Hematopoietic multipotent progenitor cell treated with erythropoietin and hydrocortisone succinate and interleukin-3 and kit ligand, for 4 days (in vitro differentiated cells): Measurements from ENCODE around the gene RXRB.

ENCODE experiments used
- DNase-seq: peaks from one replicate; pipeline ENCODE4 v3.0.0-alpha.2; 2015

The RXRB gene

DNA sequence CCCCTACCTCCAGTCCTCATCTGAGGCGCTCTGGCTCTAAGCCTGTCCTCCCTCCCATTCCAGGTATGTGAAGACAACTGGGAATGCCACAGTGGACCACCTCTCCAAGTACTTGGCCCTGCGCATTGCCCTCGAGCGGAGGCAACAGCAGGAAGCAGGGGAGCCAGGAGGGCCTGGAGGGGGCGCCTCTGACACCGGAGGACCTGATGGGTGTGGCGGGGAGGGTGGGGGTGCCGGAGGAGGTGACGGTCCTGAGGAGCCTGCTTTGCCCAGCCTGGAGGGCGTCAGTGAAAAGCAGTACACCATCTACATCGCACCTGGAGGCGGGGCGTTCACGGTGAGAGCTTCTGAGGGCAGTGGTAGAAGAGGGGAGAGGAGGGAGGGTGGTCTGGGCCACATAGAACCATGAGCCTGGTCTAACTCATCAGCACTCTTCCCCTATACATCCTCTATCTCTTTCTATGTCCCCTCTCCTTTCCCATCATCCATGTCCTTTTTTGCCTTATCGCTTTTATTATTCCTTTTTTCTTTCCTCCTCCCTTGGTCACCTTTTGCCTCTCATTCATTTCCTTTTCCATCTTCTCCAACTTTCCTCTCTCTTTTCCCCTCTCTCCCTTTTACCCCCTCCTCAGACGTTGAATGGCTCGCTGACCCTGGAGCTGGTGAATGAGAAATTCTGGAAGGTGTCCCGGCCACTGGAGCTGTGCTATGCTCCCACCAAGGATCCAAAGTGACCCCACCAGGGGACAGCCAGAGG lies 11.4 kb upstream of the RXRB start:
- DNase-seq = no peak

DNA sequence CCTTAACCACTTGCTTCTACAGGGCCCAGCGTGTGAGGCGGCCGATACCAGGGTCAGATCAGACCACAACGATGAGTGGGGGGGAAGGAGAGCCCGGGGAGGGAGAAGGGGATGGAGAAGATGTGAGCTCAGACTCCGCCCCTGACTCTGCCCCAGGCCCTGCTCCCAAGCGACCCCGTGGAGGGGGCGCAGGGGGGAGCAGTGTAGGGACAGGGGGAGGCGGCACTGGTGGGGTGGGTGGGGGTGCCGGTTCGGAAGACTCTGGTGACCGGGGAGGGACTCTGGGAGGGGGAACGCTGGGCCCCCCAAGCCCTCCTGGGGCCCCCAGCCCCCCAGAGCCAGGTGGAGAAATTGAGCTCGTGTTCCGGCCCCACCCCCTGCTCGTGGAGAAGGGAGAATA lies 10.7 kb upstream of the RXRB start:
- no peak for DNase-seq

DNA sequence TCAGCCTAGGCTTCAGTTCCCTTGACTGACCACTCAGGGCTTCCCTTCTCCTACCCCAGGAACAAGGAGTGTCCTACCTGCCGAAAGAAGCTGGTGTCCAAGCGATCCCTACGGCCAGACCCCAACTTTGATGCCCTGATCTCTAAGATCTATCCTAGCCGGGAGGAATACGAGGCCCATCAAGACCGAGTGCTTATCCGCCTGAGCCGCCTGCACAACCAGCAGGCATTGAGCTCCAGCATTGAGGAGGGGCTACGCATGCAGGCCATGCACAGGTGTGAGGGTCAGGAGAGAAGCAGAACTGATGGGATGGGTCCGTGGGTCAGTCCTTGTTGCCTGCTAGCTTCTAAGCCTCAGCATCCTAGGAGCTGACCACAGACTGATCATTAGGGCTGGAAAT lies 9.4 kb upstream of the RXRB start:
- DNase-seq = no peak

DNA sequence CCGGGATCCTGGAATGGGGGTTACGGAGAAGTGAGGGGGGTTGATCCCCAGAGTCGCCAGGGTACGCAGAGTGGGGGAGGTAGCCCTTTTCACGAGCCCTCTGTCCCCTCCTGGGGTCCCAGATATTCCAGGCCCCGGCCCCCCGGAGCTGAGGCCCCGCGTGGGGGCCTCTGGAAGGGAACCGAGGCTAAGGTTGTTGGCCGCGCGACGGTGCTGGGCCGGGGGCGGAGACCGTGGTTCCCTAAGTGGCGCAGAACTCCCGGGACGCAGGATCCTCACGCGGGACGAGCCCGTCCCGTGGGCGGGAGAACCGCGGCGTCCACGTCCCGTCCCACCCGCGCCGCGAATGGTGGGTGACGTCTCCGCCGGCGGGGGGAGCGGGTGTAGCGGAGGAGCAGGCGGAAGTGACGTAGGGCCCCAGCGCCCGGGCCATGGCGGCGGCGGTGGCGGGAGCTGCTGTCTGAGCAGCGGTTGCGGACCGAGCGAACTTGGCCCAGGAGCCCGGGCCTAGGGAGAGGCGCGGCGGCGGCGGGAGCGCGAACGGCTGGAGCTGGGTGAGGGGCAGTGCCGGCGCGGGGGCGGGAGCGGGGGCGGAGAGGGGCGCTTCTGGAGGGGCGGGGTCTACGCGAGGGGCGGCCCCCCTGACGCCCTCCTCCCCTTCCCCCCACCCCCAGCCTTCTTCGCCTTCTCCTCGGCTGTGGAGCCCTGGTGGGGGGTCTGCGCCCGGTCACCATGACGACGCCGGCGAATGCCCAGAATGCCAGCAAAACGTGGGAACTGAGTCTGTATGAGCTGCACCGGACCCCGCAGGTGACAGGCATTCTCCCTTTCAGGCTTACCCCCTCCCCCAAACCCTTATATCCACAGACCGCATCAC lies 7.9 kb upstream of the RXRB start, which contains the start of gene RING1:
Gene RING1, plus strand, starts transcription at position 410 of the 877 bp plus-strand sequence. Its CDS starts 323 bp downstream, at position 733.
- DNase-seq = peak; percentile 92

DNA sequence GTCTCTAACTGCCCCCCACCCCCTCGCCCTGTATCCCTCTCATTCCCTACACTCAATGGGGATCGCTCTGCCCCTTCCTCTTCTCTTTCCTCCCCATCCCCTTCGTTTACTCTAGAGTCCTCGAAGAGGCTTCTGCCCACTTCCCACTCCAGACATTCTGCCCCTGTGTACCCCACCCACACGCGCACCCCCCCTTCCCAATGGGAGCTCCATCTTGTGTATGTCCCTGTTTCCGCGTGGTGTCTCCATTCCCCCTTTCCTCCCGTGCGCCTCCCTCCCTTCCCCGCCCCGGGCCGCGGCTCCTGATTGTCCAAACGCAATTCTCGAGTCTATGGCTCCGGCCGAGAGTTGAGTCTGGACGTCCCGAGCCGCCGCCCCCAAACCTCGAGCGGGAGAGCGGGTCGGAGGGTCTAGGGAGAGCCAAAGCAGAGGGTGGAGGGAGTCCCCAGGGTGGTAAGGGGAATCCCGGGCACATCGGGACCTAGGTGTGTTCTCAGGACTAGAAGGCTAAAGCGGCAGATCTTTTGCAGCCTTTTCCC lies 7.2 kb upstream of the RXRB start:
- DNase-seq = peak; percentile 60

DNA sequence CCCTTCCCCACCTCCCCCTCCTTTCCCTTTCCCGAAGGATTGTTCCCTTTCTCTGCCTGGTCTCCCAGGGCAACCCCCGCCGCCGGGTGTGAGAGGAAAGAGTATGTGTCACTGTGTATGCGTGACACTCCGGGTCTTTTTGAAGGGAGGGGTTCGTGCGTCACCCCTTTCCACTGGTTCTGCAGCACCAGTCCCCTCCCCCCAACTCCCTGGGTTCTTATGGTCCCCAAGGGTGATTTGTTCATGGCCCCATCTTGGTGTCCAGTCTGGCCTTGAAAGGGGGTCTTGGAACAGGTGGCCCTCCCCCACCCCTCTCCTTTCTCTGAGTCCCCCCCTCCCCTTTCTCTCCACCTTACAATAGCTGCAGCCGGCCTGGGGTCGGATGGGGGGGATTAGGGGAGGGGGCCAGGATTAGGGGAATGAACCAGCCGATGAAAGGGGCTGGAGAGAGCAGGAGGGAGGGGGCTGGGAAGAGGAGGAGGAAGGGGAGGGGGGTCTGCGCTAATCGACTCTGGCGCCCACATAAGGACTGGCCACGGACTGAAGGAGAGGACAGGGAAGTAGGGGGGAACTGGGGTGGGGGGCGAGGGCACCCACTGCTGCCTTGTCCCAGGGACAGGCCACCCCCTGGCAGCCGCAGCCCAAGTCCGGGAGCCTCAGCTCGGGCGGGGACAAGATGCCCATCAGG lies 6.5 kb upstream of the RXRB start:
- no peak for DNase-seq

DNA sequence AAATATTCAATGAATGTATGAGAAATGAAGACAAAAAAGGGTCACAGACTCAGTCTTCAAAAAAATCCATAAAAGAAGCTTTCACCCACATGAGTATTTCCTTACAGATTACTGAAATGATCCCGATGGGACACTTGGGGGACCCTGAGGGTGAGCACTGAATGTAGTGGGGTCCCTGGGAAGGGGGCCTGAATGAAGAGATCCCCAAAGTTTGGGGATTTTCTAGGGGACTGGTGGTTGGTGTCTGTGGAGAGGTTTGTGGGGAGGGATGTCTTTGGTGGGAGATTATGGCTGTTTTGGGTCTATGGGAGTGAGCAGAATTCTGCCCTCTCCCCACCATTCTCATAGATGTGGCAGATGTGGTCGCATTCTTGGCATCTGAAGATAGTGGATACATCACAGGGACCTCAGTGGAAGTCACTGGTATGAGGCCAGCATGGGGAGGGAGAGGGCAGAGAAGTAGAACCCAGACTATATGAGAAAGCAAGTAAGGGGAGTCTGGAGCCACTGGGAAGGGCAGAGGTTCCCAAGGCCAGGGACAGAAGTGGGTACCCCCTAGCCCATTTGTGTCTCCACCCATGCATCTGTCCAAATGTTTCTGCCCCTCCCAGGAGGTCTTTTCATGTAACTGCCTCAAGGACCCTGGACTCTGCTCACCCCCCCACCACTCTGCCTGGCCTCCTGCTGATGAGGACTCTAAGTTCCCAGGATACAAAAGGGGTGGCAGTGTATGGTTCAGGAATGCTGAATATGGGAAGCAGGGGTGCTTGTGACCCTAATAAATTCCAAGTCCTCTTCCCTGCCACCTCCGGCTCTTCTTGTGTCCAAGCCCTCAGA lies 5.8 kb upstream of the RXRB start:
- no peak for DNase-seq

DNA sequence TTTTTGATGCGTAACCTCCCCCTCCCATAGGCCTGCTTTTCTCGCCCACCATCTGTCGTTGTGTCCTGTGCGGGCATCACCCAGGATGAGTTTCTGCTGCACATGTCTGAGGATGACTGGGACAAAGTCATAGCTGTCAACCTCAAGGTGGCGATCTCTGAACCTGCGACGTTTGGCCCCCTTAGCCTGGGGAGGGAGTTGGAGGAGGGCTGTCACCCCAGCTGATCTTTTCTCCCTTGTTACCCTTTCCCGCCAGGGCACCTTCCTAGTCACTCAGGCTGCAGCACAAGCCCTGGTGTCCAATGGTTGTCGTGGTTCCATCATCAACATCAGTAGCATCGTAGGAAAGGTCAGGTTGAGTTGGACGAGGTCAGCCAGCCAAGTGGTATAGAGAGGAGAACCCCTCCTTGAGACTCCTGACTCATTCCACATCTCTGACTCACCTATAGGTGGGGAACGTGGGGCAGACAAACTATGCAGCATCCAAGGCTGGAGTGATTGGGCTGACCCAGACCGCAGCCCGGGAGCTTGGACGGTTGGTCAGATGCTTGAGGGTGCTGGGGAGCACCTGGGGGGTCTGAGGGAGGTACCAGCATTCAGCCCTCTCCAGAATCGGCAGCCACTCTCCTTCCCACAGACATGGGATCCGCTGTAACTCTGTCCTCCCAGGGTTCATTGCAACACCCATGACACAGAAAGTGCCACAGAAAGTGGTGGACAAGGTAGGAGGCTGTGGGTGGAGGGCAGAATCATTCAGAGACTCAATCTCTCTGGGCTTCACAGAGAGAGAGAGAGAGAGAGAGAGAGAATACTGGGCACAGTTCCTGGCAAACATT lies 4.9 kb upstream of the RXRB start:
- peak; percentile 46 for DNase-seq

DNA sequence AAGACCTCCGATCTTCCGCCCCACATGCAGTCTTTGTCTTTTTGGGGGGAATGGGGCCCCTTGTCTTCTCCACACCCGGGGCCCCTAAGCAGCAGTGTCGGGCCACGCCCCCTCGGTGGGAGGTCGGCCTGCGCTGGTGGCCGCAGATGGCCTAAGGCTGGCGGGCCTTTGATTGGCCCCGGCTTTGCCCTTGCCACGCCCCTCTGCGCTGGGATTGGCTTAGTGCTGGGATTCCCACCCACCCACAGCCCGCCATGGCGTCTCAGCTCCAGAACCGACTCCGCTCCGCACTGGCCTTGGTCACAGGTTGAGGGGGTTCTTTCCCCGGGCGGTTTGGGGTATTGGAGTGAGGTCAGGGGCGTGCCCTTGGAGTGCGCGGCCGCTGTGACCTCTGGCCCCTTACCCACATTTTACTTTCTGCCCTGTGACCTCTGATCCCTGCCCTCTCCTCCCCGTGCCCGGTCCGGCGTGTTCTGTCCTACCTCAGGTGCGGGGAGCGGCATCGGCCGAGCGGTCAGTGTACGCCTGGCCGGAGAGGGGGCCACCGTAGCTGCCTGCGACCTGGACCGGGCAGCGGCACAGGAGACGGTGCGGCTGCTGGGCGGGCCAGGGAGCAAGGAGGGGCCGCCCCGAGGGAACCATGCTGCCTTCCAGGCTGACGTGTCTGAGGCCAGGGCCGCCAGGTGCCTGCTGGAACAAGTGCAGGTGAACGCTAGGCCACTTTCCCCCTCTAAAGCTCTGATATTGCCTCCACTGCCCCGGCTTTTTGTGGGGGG lies 4.1 kb upstream of the RXRB start, which contains the start of gene HSD17B8:
Gene HSD17B8, plus strand, starts transcription at position 241 of the 776 bp plus-strand sequence. Its CDS starts 14 bp downstream, at position 255.
- DNase-seq = peak; percentile 98

DNA sequence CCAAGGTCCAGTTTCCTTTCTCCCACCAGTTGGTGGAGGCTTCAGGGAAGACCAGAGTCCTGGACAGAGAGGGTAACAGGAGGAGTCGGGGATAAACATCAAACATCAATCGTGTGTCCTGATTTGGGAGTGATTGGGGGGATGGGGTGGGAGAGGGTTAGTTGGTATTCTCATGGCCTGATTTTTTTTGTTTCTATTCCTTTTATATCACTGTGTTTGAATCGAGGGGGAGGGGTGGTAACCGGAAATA lies 3.6 kb upstream of the RXRB start:
- no peak for DNase-seq

DNA sequence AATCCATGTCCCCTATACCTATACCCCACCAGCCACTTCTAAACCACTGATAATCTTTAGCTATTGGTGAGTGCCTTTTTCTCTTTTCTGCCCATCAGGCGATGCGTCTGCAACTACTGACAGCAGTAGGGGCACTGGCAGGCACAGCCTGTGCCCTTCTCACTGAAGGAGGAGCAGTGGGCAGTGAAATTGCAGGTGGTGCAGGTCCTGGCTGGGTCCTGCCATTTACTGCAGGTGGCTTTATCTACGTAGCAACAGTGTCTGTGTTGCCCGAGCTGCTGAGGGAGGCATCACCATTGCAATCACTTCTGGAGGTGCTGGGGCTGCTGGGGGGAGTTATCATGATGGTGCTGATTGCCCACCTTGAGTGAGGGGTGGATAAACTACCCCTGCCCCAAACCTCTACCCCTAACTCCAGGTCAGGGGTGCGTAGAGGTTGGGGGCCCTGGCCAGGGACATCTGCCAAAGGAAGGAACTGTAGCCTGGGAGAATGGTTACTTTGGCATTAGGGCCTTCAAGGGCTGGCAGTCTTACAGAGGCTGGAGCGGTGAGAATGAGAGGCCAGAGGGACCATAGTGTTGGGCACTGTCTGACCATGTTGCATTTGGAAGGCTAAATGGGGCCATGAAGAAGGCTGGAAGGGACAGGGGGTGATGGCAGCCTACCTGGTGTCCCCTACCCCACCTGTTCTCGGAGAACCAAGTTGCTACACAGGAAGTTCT lies 3.1 kb upstream of the RXRB start:
- no peak for DNase-seq

DNA sequence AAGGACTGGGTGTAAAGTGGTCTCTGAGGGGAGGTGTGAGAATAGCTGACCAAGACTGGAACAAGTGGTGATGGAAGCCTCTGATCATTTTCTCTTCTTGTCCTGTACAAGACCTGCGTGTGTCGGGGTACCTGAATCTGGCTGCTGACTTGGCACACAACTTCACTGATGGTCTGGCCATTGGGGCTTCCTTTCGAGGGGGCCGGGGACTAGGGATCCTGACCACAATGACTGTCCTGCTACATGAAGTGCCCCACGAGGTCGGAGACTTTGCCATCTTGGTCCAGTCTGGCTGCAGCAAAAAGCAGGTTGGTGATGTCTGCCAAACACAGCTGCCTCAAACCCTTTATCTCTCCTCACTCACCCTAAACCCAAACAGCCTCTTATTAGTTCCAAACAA lies 2.3 kb upstream of the RXRB start:
- DNase-seq = no peak

DNA sequence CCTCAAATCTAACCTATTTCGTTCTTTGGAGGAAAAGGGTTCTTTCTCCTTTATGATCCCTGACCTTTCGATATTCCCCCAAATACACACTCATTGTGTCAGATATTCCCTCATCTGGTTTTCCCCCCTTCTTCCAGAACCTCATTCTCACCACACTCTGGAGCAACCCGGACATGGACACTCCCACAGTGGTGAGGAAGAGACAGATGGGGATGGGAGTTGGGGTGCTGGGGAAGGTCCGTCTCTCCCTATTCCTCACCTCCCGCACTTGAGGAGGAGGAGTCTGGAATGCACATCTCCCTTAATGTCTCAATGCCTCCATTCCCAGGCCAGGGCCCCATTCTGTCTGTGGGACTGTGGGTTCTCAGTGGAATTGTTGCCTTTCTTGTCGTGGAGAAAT lies 1.5 kb upstream of the RXRB start:
- no peak for DNase-seq

DNA sequence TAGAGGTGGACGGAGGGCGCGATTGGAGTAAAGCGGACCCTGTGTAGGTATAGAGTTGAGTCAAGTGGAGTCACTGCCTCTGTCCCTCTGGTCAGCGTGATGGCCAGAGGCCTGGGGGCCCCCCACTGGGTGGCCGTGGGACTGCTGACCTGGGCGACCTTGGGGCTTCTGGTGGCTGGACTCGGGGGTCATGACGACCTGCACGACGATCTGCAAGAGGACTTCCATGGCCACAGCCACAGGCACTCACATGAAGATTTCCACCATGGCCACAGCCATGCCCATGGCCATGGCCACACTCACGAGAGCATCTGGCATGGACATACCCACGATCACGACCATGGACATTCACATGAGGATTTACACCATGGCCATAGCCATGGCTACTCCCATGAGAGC lies 681 bp upstream of the RXRB start:
- no peak for DNase-seq

DNA sequence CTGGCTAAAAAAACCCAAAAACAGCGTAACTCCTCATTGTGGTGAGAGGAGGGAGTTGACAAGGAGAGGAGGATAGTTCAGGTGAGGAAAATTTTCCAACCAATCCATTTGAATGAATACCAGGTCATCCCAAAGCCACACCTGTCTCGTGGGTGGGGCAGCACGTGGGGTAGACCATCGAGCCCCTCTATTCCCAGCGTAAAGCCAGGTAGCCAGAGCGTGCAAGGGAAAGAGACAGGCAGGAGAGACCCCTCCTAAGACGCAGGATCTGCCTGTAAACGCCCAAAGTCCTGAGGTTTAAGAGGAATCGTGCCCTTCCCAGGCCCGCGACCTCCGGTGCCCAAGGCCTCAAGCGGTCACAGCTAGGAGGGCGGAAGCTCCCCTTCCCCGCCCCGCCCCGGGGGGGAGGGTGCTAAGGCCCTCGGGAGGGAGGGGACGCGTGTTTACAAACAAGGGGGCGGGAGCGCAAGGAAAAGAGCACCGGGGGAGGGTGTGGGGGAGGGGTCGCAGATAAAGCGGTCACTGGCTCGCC lies 712 bp downstream of the RXRB start:
- DNase-seq = peak; percentile 94

DNA sequence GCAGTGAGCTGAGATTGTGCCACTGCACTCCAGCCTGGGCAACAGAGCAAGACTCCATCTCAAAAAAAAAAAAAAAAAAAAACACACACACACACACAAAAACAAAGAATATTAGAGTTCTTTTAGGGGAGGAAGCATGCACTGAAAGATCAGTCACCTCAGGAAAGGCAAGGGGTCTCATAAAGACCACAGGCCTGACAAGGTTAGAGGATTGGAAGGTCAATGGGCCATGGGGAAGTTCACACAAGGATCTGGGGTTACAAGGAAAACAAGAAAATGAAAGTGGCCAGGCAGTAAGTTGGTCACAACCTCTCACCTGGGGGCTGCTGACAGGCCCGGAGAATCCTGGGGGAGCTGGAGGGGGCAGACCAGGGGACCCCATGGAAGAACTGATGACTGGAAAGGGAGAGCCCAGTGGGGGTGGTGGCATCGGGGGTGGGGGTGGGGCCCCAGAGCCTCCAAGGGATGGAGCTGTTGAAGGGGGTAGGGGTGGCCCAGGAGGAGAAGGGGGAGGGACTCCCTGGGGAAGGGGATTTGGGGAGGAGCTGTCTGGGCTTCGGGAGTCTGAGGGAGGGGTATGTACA lies 1.5 kb downstream of the RXRB start:
- no peak for DNase-seq

DNA sequence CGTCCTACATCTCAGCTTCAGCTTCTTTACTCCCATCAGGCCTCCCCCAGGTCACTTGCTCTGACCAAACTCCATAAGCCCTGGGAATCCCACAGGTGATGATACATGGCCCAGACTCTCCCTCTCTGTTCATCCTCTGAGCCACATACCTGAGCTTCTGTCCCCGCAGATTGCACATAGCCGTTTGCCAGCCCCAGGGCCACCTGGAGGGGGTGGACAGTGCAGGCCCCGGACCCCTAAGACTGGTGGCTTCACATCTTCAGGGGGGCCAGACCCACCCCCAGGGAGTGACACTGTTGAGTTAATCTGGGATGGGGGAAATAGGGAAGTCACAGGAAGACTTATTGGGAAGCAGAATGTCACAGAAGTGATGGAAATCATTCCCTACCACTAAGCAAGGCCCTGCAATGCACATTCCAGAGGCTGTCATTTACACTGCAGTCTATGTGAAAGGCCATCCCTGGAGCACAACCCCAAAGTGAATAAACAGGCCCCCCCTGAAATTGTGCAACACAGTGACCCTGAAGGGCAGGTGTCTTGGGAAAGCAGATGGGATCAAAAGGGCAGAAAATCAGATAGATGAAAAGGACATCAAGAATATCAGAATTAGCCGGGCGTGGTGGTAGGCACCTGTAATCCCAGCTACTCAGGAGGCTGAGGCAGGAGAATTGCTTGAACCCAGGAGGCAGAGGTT lies 2.2 kb downstream of the RXRB start:
- DNase-seq = no peak

DNA sequence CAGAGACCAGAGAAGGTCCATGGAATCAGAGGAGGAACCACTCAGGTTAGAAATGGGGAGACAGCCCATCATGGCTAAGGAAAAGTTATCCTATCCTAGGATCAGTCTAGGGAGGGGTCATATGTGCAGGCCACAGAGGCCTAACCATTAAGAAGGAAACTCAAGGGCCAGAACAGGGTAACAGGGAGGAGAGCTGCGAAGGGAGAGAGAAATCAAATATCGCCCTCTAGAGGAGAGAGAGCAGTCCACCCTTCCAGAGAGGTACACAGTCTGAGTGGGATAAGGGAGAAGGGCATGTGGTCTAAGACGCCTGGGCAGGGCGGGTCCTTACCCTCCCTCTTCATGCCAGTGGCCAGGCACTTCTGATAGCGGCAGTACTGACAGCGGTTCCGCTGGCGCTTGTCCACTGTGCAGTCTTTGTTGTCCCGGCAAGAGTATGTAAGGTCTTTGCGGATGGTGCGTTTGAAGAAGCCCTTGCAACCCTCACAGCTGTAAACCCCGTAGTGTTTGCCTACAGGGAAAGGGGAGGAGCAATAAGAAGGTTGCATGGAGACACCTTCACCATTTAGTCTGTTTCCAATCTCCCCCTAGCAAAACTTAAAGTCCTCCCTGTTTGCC lies 2.9 kb downstream of the RXRB start:
- DNase-seq = peak; percentile 94
